Measurements from ENCODE around the gene PSMD5.

GRCh38 chr9:120876842-120877240 is 34.1 kb upstream of the PSMD5 start, which contains the start of gene PHF19:
- TF ChIP-seq CTCF (conservative IDR thresholded peaks at IDR 0.05) = no peak
- no peak for TF ChIP-seq ZFX (IDR thresholded peaks at IDR 0.05)

Measured in C4-2B (cell line).